ENCODE results near the gene MIEN1.

DNA sequence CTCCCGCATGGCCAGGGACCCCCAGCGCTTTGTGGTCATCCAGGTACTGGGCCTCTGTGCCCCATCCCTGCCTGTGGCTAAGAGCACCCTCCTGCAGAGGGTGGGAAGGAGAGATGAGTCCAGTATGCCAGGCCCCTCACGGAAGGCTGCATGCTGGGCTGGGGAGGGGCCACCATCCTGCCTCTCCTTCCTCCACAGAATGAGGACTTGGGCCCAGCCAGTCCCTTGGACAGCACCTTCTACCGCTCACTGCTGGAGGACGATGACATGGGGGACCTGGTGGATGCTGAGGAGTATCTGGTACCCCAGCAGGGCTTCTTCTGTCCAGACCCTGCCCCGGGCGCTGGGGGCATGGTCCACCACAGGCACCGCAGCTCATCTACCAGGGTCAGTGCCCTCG lies 3.7 kb downstream of the MIEN1 start:
- no peak for TF ChIP-seq POLR2A (IDR thresholded peaks at IDR 0.05)
- no peak for TF ChIP-seq CTCF (IDR thresholded peaks at IDR 0.05 in 4 of 5, conservative IDR thresholded peaks at IDR 0.05 in 1 of 5)
